ENCODE data around the gene TOMM20.

DNA sequence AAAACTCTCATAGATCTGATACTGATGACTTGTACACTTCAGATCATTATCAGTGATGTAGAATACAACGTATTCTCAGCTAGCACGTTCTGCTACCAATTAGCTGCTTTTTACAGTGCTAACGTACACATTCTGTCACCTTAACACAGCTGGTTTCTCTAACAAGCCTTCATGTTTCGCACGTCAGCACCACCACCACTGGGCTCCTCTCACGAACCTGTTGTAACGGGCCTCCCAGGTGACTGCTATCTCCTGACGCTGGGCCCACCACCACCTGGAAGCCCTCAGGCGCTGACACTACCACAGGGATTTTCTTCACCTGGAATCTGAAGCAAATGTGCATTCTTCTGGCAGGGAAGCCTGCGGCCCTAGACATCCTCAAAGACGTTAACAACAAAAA, 19.8 kb downstream of the TOMM20 start:
- TF ChIP-seq, protein P1, sequence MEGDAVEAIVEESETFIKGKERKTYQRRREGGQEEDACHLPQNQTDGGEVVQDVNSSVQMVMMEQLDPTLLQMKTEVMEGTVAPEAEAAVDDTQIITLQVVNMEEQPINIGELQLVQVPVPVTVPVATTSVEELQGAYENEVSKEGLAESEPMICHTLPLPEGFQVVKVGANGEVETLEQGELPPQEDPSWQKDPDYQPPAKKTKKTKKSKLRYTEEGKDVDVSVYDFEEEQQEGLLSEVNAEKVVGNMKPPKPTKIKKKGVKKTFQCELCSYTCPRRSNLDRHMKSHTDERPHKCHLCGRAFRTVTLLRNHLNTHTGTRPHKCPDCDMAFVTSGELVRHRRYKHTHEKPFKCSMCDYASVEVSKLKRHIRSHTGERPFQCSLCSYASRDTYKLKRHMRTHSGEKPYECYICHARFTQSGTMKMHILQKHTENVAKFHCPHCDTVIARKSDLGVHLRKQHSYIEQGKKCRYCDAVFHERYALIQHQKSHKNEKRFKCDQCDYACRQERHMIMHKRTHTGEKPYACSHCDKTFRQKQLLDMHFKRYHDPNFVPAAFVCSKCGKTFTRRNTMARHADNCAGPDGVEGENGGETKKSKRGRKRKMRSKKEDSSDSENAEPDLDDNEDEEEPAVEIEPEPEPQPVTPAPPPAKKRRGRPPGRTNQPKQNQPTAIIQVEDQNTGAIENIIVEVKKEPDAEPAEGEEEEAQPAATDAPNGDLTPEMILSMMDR (IDR thresholded peaks at IDR 0.05) = no peak
- no peak for TF ChIP-seq EZH2 (IDR thresholded peaks at IDR 0.05; ENCODE audit: borderline replicate concordance, insufficient read depth, low read depth, low read length, poor library complexity, severe bottlenecking)

Data from B cell (primary cell).